ENCODE measurements around the gene IFRD1. TPM values are rescaled to one million over a fixed set of nuclear protein-coding genes. Genes with fewer than 3 reads are reported as not detected.

IFRD1 gene
- total RNA-seq, 2 donors from 2014 or later: 67.0 to 99.6 TPM

GRCh38 chr7:112487457-112488263 is 37.4 kb downstream of the IFRD1 start:
- Histone ChIP-seq H3K27me3 (replicated peaks; ENCODE audit: insufficient read depth) (no peaks in the 10 kb centered on the region), H3K27ac (no peak overlapping the region), H3K4me1 (ENCODE audit: control insufficient read depth in 1 of 2, low read depth in 2 of 2) (peaks cover 26 to 30% of the 10 kb centered on the region in 2 donors), H3K9me3 (no peaks in the 10 kb centered on the region), H3K4me3 (no peak overlapping the region), H3K36me3 (no peaks in the 10 kb centered on the region)
- DNase-seq (ENCODE audit: low spot score): no peak
- no peak for ATAC-seq (ENCODE audit: insufficient number of reproducible peaks, low FRiP score, low read depth)
- no peak for TF ChIP-seq CTCF (IDR thresholded peaks at IDR 0.05)

GRCh38 chr7:112488264-112488552 is 37.9 kb downstream of the IFRD1 start:
- H3K27ac ChIP-seq: no peak overlapping the region
- DNase-seq (ENCODE audit: low spot score): no peak

GRCh38 chr7:112492186-112492585 is 41.9 kb downstream of the IFRD1 start:
- no peak for TF ChIP-seq CTCF (IDR thresholded peaks at IDR 0.05)

More at GRCh38 chr7:112488264-112488552, 37.9 kb downstream of the IFRD1 start:
- TF ChIP-seq CTCF (IDR thresholded peaks at IDR 0.05): no peak
- Histone ChIP-seq H3K4me1 (ENCODE audit: control insufficient read depth in 1 of 2, low read depth in 2 of 2) (peaks cover 21 to 24% of the 10 kb centered on the region in 2 donors), H3K27me3 (replicated peaks; ENCODE audit: insufficient read depth) (no peaks in the 10 kb centered on the region), H3K36me3 (no peaks in the 10 kb centered on the region), H3K9me3 (no peaks in the 10 kb centered on the region), H3K4me3 (no peak overlapping the region)
- ATAC-seq (ENCODE audit: insufficient number of reproducible peaks, low FRiP score, low read depth): no peak

GRCh38 chr7:112494656-112495055 is 44.4 kb downstream of the IFRD1 start:
- Histone ChIP-seq H3K36me3 (no peaks in the 10 kb centered on the region), H3K27ac (no peak overlapping the region), H3K9me3 (no peaks in the 10 kb centered on the region), H3K27me3 (replicated peaks; ENCODE audit: insufficient read depth) (no peaks in the 10 kb centered on the region), H3K4me1 (ENCODE audit: control insufficient read depth in 1 of 2, low read depth in 2 of 2) (no peaks in the 10 kb centered on the region), H3K4me3 (no peak overlapping the region)
- DNase-seq (ENCODE audit: low spot score) (no peak), ATAC-seq (ENCODE audit: insufficient number of reproducible peaks, low FRiP score, low read depth) (no peak)
- TF ChIP-seq CTCF (IDR thresholded peaks at IDR 0.05): no peak

More at GRCh38 chr7:112492186-112492585, 41.9 kb downstream of the IFRD1 start:
- no peaks in the 10 kb centered on the region for H3K36me3 ChIP-seq
- H3K27ac ChIP-seq: no peak overlapping the region
- DNase-seq (ENCODE audit: low spot score): no peak
- no peak overlapping the region for H3K4me3 ChIP-seq
- no peak for ATAC-seq (ENCODE audit: insufficient number of reproducible peaks, low FRiP score, low read depth)
- H3K9me3 ChIP-seq: no peaks in the 10 kb centered on the region
- no peaks in the 10 kb centered on the region for H3K27me3 ChIP-seq (replicated peaks; ENCODE audit: insufficient read depth)
- no peaks in the 10 kb centered on the region for H3K4me1 ChIP-seq (ENCODE audit: control insufficient read depth in 1 of 2, low read depth in 2 of 2)

GRCh38 chr7:112495156-112495788 is 45.0 kb downstream of the IFRD1 start:
- no peaks in the 10 kb centered on the region for H3K4me1 ChIP-seq (ENCODE audit: control insufficient read depth in 1 of 2, low read depth in 2 of 2)
- H3K27me3 ChIP-seq (replicated peaks; ENCODE audit: insufficient read depth): no peaks in the 10 kb centered on the region
- DNase-seq (ENCODE audit: low spot score) (no peak), ATAC-seq (ENCODE audit: insufficient number of reproducible peaks, low FRiP score, low read depth) (no peak)
- H3K9me3 ChIP-seq: no peaks in the 10 kb centered on the region
- H3K4me3 ChIP-seq: no peak overlapping the region
- TF ChIP-seq CTCF (IDR thresholded peaks at IDR 0.05): no peak
- no peaks in the 10 kb centered on the region for H3K36me3 ChIP-seq
- no peak overlapping the region for H3K27ac ChIP-seq
